ENCODE data around the gene FOXP1.
A peak's percentile ranks its signal among the peaks of the same experiment; 100 is the strongest.

The FOXP1 gene

DNA sequence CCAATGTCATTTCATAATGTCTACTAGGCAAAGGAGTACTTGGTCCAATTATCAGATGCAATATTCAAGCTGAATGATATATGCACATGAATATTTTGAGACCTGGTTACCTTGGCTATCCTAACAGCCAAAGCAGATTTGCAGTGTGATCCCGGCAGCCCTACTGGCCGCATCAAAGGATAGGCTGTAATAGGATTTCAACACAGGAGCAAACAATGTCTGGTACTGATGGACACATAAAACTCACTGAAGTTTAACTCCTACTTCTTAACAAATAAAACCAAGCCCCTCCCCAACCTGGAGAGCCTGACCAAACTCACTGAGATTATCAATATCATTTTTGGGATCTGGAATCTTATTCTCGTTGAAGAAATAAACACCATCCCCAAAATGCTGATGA is 130.2 kb downstream of the FOXP1 start:
- TF ChIP-seq TAF1 (IDR thresholded peaks at IDR 0.05; ENCODE audit: borderline replicate concordance, low read depth, low read length) (no peak), POLR2A (IDR thresholded peaks at IDR 0.05; ENCODE audit: low read depth, low read length) (no peak), POLR2AphosphoS5 (IDR thresholded peaks at IDR 0.05; ENCODE audit: low read depth, low read length) (no peak)
- DNase-seq (ENCODE audit: insufficient read length) (no peak), FAIRE-seq (no peak)

DNA sequence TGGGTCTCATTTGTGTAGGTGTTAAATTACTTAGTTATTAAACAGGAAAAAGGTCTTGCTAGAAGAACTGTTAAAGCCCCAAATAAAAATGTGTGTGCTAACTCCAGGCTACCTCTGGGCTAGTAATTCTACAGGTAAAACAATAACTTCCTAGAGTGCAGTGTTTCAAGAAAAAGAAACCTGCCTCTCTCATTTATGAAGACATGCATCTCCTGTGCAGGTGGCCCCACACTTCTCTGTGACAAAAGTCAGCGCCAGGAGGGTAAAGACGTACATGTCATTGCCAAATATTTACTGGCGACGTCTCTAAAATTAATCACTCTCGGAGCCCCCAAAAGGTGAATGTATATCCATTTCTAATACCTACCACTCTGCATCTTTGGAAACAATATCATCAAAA is 131.7 kb downstream of the FOXP1 start:
- FAIRE-seq = no peak
- TF ChIP-seq TAF1 (IDR thresholded peaks at IDR 0.05; ENCODE audit: borderline replicate concordance, low read depth, low read length) = no peak
- no peak for TF ChIP-seq POLR2A (IDR thresholded peaks at IDR 0.05; ENCODE audit: low read depth, low read length)
- TF ChIP-seq POLR2AphosphoS5 (IDR thresholded peaks at IDR 0.05; ENCODE audit: low read depth, low read length) = no peak
- DNase-seq (ENCODE audit: insufficient read length) = no peak

DNA sequence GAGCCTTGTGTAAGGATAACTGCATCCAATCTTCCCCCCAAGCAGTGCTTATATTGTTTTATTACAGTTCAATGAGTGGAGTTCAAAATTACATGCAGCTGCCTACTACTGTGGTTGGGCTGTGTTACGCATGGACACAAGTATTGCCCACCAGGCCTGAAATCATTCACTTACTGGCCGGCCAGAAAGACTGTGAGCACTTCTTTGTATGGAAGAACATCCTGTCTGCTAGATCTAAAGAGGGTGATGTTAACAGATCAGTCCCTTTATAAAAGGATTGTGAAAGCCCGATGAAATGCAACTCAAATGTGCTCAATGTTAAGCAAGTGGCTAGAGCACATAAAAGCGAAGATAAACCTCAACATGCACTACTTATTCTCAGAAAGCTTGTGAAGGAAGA is 132.5 kb downstream of the FOXP1 start:
- DNase-seq (ENCODE audit: insufficient read length) = no peak
- FAIRE-seq = no peak
- TF ChIP-seq TAF1 (IDR thresholded peaks at IDR 0.05; ENCODE audit: borderline replicate concordance, low read depth, low read length) (no peak), POLR2A (IDR thresholded peaks at IDR 0.05; ENCODE audit: low read depth, low read length) (no peak), POLR2AphosphoS5 (IDR thresholded peaks at IDR 0.05; ENCODE audit: low read depth, low read length) (no peak)

DNA sequence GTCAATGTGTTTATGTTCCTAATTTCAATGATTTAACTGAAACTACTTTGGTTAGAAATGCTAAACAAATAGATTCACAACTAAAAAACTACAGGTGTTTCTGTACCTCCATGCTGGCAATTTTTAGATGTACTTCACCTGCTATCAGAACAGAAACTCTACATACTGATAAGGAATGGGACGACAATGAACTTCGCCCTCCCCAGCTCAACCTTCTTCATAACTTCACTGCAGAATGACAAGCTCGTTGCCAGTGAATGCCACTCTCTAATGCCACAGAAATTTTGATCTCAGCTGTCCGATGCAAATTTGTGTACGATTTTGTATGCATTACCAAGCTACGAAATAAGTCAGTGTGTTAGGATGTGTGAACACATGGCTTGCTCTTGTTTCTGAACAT is 133.4 kb downstream of the FOXP1 start:
- no peak for TF ChIP-seq TAF1 (IDR thresholded peaks at IDR 0.05; ENCODE audit: borderline replicate concordance, low read depth, low read length)
- TF ChIP-seq POLR2A (IDR thresholded peaks at IDR 0.05; ENCODE audit: low read depth, low read length) = no peak
- TF ChIP-seq POLR2AphosphoS5 (IDR thresholded peaks at IDR 0.05; ENCODE audit: low read depth, low read length) = no peak
- DNase-seq (ENCODE audit: insufficient read length) (no peak), FAIRE-seq (no peak)

DNA sequence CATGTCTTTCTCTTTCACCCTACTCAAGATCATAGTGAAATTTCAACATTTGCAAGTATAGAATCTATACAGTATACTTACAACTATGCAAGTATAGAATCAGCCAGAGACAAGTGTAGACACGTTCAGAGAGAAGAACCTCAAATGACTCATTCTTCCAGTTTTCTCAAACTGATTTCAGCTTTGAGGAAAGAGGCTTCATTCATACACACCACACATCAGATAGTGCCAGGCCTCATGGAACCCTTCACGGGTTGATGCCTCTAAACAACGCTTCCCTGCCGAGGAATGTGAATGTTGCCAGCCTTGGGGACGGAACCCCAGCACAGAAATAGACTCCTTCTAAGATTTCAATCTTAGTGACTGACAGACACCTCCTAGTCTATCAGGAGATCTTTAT is 135.7 kb downstream of the FOXP1 start:
- no peak for FAIRE-seq

DNA sequence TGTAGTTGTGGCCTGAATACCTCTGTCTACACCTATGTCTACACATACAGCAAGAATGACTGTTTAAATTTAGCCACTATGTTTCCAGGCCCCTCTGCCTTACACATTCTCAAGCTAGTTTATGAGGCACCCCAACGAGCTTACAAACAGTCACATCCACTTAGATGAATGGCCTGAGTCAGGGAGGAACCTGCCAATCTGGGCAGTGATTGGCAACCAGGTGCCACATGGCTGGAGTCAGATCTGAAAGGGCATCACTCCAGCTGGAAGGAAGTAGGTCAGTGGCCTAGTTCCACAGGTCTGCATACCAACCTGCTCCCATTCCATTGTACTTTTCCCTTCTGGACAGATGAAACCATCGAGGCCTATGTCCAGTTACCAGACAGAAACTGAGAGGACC is 136.3 kb downstream of the FOXP1 start:
- TF ChIP-seq POLR2AphosphoS5 (IDR thresholded peaks at IDR 0.05; ENCODE audit: low read depth, low read length) (no peak), TAF1 (IDR thresholded peaks at IDR 0.05; ENCODE audit: borderline replicate concordance, low read depth, low read length) (no peak), POLR2A (IDR thresholded peaks at IDR 0.05; ENCODE audit: low read depth, low read length) (no peak)
- DNase-seq (ENCODE audit: insufficient read length) (no peak), FAIRE-seq (peak; percentile 9)

More for the DNA sequence above, 135.7 kb downstream of the FOXP1 start:
- TF ChIP-seq POLR2A (IDR thresholded peaks at IDR 0.05; ENCODE audit: low read depth, low read length) (no peak), POLR2AphosphoS5 (IDR thresholded peaks at IDR 0.05; ENCODE audit: low read depth, low read length) (no peak), TAF1 (IDR thresholded peaks at IDR 0.05; ENCODE audit: borderline replicate concordance, low read depth, low read length) (no peak)
- DNase-seq (ENCODE audit: insufficient read length) = no peak

DNA sequence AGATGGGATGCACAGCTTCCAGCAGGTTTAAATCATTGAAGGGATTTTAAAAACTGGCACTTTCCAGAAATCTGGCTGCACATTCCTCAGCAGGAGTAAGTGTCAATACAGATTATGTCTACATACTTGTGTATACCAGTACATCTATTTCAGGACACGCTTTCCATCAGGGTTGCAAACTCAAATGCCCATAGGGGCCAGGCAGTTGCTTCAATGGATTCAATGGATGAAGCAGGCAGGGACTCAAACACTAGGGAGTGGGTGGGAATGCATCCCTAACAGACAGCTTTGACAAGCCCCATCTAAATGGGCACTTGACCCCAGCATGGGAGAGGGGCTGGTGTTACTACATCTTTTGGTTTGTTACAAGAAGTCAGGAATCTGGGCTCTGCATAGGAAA is 136.8 kb downstream of the FOXP1 start:
- DNase-seq (ENCODE audit: insufficient read length) (no peak), FAIRE-seq (peak; percentile 50)
- no peak for TF ChIP-seq POLR2AphosphoS5 (IDR thresholded peaks at IDR 0.05; ENCODE audit: low read depth, low read length)
- no peak for TF ChIP-seq TAF1 (IDR thresholded peaks at IDR 0.05; ENCODE audit: borderline replicate concordance, low read depth, low read length)
- TF ChIP-seq POLR2A (IDR thresholded peaks at IDR 0.05; ENCODE audit: low read depth, low read length) = no peak

DNA sequence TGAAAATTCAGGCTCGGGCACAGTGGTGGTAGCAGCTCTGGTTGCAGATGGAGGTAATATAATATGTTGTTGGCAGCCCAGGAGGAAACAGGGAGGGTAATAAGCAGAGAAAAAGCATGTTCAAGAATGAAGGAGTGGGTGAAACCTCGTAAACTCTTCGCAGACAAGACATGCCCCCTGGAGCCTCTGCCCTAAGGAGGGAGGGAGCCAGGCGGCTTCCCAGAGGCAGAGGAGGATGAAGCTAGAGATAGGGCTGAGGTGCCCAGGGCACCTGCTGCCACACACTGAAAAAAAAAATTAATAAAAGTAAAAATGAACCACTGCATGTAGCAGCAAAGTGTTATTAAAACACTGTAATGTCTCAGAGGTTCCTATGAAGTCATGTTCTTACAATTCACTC is 137.3 kb downstream of the FOXP1 start:
- no peak for FAIRE-seq
- TF ChIP-seq POLR2AphosphoS5 (IDR thresholded peaks at IDR 0.05; ENCODE audit: low read depth, low read length) = no peak
- TF ChIP-seq POLR2A (IDR thresholded peaks at IDR 0.05; ENCODE audit: low read depth, low read length) = no peak
- TF ChIP-seq TAF1 (IDR thresholded peaks at IDR 0.05; ENCODE audit: borderline replicate concordance, low read depth, low read length) = no peak

DNA sequence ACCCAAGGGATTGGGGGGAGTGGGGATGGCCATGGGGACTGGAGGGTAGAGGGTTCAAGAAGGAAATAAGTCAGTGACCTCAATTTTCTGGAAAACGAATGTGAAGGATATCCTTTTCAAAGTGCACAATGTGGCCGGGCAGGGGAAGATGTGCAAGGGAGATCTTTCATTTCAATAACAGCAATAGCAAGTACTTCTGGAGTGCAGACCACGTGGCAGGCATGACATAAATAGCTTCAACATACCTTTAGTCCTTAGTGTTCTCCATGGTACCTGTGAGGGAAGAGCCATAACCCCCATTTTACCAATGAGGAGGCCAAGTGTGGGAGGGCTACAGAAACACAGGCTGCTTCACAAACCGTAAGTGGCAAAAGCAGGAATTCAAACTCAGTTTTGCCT is 138.7 kb downstream of the FOXP1 start:
- TF ChIP-seq POLR2A (IDR thresholded peaks at IDR 0.05; ENCODE audit: low read depth, low read length) = no peak
- TF ChIP-seq TAF1 (IDR thresholded peaks at IDR 0.05; ENCODE audit: borderline replicate concordance, low read depth, low read length) = no peak
- no peak for TF ChIP-seq POLR2AphosphoS5 (IDR thresholded peaks at IDR 0.05; ENCODE audit: low read depth, low read length)
- no peak for FAIRE-seq

More for the DNA sequence above, 137.3 kb downstream of the FOXP1 start:
- DNase-seq (ENCODE audit: insufficient read length) = no peak

DNA sequence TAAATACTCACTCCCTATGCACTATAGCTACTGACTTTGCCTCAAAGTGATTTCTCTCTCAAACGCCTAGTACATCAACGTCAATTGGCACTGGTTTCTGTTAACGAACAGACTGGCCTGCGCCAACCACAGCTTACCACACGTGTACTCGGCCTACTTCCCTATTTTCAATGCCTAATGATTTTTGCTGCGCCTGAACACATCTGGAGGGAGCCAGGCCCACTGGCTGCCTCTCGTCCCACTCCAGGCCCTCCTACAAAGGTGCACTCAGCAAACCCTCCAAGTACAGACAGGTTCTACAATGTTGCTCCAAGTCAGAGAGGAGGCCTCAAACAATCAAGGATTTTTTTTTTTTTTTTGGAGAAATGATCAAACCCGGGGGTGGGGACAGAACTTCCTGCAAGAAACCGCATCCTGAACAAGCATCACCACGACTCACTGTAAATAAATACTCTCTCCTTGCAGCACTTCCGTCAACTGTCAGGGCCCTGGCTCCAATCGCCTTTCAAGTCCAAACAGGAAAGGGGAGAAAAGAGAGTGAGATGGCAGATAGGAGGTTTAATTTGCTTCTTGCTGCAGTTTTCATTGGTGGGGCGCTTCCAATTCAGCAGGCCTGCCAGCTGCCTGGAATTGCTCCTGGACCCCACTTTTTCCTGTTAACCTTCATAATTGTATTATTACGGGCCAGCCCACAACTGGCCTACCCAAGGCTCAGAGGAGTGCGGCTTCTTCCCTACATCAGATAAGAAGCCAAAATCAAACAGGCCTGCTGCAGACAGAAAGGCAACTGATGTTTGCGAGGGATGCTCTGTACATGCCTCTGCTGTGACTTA is 139.3 kb downstream of the FOXP1 start:
- TF ChIP-seq POLR2AphosphoS5 (IDR thresholded peaks at IDR 0.05; ENCODE audit: low read depth, low read length) = no peak
- TF ChIP-seq POLR2A (IDR thresholded peaks at IDR 0.05; ENCODE audit: low read depth, low read length) = no peak
- TF ChIP-seq TAF1 (IDR thresholded peaks at IDR 0.05; ENCODE audit: borderline replicate concordance, low read depth, low read length) = no peak
- FAIRE-seq (peak; percentile 93), DNase-seq (ENCODE audit: insufficient read length) (no peak)

More for the DNA sequence above, 138.7 kb downstream of the FOXP1 start:
- no peak for DNase-seq (ENCODE audit: insufficient read length)

DNA sequence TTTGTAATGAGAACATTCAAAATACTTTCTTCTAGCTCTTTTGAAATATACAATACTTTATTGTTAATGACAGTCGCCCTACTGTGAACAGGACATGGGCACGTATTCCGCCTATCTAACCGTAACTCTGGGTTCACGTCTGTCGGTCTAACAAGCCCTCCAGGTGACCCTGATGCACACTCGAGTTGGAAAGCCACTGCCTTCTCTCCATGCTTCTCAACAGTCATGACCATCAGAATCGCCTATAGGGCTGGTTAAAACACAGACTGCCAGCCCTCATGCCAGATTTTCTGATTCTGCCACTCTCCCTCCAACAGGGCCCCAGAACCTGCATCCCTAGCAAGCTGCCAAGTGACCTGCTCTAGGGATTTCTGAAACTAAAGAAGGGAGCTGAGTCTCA is 140.2 kb downstream of the FOXP1 start:
- DNase-seq (ENCODE audit: insufficient read length) (no peak), FAIRE-seq (no peak)
- TF ChIP-seq TAF1 (IDR thresholded peaks at IDR 0.05; ENCODE audit: borderline replicate concordance, low read depth, low read length) = no peak
- no peak for TF ChIP-seq POLR2A (IDR thresholded peaks at IDR 0.05; ENCODE audit: low read depth, low read length)
- TF ChIP-seq POLR2AphosphoS5 (IDR thresholded peaks at IDR 0.05; ENCODE audit: low read depth, low read length) = no peak

DNA sequence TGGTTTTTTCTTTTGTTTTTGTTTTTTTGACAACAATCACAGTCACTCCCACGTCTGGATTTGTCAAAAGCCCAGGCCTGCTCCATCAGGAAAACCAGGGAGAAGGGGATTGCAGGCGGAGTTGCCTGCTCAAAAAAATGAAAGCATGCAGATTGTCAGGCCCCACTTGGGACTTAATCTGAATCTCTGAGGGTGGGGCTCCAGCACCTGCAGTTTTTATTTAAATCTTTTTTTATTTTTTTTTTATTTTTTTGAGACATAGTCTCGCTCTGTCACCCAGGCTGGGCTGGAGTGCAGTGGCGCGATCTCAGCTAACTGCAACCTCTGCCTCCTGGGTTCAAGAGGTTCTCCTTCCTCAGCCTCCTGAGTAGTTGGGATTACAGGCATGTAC is 140.9 kb downstream of the FOXP1 start:
- DNase-seq (ENCODE audit: insufficient read length) (no peak), FAIRE-seq (no peak)
- TF ChIP-seq POLR2A (IDR thresholded peaks at IDR 0.05; ENCODE audit: low read depth, low read length) (no peak), POLR2AphosphoS5 (IDR thresholded peaks at IDR 0.05; ENCODE audit: low read depth, low read length) (no peak), TAF1 (IDR thresholded peaks at IDR 0.05; ENCODE audit: borderline replicate concordance, low read depth, low read length) (no peak)

Data from GM12892 (cell line).